Neural progenitor cell (in vitro differentiated cells): ENCODE data around the gene SKP2. TPM values are rescaled to one million over a fixed set of nuclear protein-coding genes. Genes with fewer than 3 reads are reported as not detected.
"Not testable (repeated sequence)": the region's sequence is repeated elsewhere in the genome, so short reads cannot be mapped to it uniquely, and the experiment has no call there.

ENCODE experiments used
- DNase-seq: peaks from one replicate; pipeline ENCODE4 v3.0.0-alpha.2; 2016; ENCODE audit warnings: low spot score
- H2AFZ ChIP-seq: fragments of 200-600 bp; sonication (generic); replicated peaks from 2 replicates; pipeline ENCODE4 v1.6.1; 2016; ENCODE audit warnings: antibody characterized with exemption
- H3F3A ChIP-seq: fragments of 200-600 bp; sonication (generic); 2 replicates; pipeline ENCODE4 v1.6.1; 2016; ENCODE audit warnings: antibody characterized with exemption, low read depth
- H3K27ac ChIP-seq: fragments of 200-600 bp; sonication (generic); 2 replicates; pipeline ENCODE4 v1.5.1; 2016; ENCODE audit warnings: mild to moderate bottlenecking
- H3K27me3 ChIP-seq: fragments of 200-600 bp; sonication (generic); 2 replicates; pipeline ENCODE4 v1.6.1; 2016; ENCODE audit warnings: mild to moderate bottlenecking, moderate library complexity
- H3K36me3 ChIP-seq: fragments of 200-600 bp; sonication (generic); 2 replicates; pipeline ENCODE4 v1.5.1; 2016
- H3K4me1 ChIP-seq: fragments of 200-600 bp; sonication (generic); 2 replicates; pipeline ENCODE4 v1.6.1; 2016; ENCODE audit warnings: mixed run types
- H3K4me2 ChIP-seq: fragments of 200-600 bp; sonication (generic); 2 replicates; pipeline ENCODE4 v1.6.1; 2016
- H3K4me3 ChIP-seq: fragments of 200-600 bp; sonication (generic); 2 replicates; pipeline ENCODE4 v1.5.1; 2016
- H3K79me2 ChIP-seq: fragments of 200-600 bp; sonication (generic); 2 replicates; pipeline ENCODE4 v1.6.1; 2016; ENCODE audit warnings: low read depth
- H3K9ac ChIP-seq: fragments of 200-600 bp; sonication (generic); 2 replicates; pipeline ENCODE4 v1.6.1; 2016
- H3K9me3 ChIP-seq: fragments of 200-600 bp; sonication (generic); 2 replicates; pipeline ENCODE4 v1.5.1; 2016; ENCODE audit warnings: low read depth
- H4K20me1 ChIP-seq: fragments of 200-600 bp; sonication (generic); 2 replicates; pipeline ENCODE4 v1.6.1; 2016; ENCODE audit warnings: low read depth
- H3K27ac Mint-ChIP-seq: 3 replicates; pipeline ENCODE4 v1.8.0; 2021; ENCODE audit warnings: mixed read lengths
- H3K27me3 Mint-ChIP-seq: 2 replicates; pipeline ENCODE4 v1.8.0; 2022; ENCODE audit warnings: low read depth, mild to moderate bottlenecking, inconsistent platforms, moderate library complexity, mixed read lengths; ENCODE audit not compliant: insufficient read depth
- H3K36me3 Mint-ChIP-seq: 3 replicates; pipeline ENCODE4 v1.8.0; 2021; ENCODE audit warnings: mixed read lengths
- H3K4me1 Mint-ChIP-seq: 3 replicates; pipeline ENCODE4 v1.8.0; 2021; ENCODE audit warnings: mixed read lengths
- H3K4me3 Mint-ChIP-seq: 3 replicates; pipeline ENCODE4 v1.8.0; 2021; ENCODE audit warnings: mild to moderate bottlenecking, moderate library complexity, mixed read lengths
- H3K9me3 Mint-ChIP-seq: 3 replicates; pipeline ENCODE4 v1.8.0; 2020; ENCODE audit warnings: mixed read lengths
- EZH2 ChIP-seq: fragments of 200-600 bp; sonication (generic); IDR thresholded peaks from 2 replicates; pipeline ENCODE4 v1.6.1; 2017; ENCODE audit warnings: antibody characterized with exemption, mild to moderate bottlenecking, moderate library complexity
- EZH2phosphoT487 ChIP-seq: fragments of 200-600 bp; sonication (generic); IDR thresholded peaks from 2 replicates; pipeline ENCODE4 v1.6.1; 2017; ENCODE audit warnings: antibody characterized with exemption
- total RNA-seq: library from RNA; depleted of rRNA; stranded (reverse); fragments of >200 nt; gene quantifications from 2 replicates; pipeline ENCODE4 v1.2.3, GENCODE V29; 2015; ENCODE audit warnings: low replicate concordance
- TF ChIP-seq, protein P1 (sequence below): fragments of 200-600 bp; sonication (generic); IDR thresholded peaks from 2 replicates; pipeline ENCODE4 v1.5.1; 2017; ENCODE audit warnings: antibody characterized with exemption, mild to moderate bottlenecking

Gene SKP2
- total RNA-seq, 1 donor from 2014 or later, result 93.4 TPM

DNA sequence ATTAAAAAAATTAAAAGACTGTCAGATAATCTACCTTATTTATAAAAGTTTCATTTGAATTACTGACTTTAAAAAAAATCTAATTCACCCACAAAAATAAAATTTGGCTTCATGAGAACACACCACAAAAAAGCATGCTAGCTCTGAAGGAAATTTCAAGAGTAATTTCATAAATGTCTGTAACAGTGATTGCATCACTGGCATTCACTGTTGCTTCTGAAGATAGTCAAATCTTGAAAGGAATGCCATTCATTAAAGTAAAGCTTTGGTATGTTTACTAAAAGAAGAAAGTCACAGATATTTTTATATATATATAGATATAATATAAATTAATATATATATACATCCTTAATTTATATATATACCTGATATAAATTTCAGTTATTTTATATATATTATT lies 46.4 kb downstream of the SKP2 start:
- H3K27me3 Mint-ChIP-seq, result no peaks in the 10 kb centered on the region
- peaks cover 5% of the 10 kb centered on the region for H3K4me1 Mint-ChIP-seq
- Histone ChIP-seq H3K9me3 (no peaks in the 10 kb centered on the region), H3K4me2 (no peak overlapping the region), H3K27me3 (no peaks in the 10 kb centered on the region), H3K79me2 (no peaks in the 10 kb centered on the region), H3F3A (no peaks in the 10 kb centered on the region), H3K9ac (no peak overlapping the region), H3K36me3 (peaks cover 5% of the 10 kb centered on the region), H3K27ac (no peak overlapping the region), H2AFZ (no peak overlapping the region), H3K4me1 (no peaks in the 10 kb centered on the region), H4K20me1 (no peaks in the 10 kb centered on the region), H3K4me3 (no peak overlapping the region)
- DNase-seq, result no peak
- no peak for TF ChIP-seq EZH2
- TF ChIP-seq, protein P1, sequence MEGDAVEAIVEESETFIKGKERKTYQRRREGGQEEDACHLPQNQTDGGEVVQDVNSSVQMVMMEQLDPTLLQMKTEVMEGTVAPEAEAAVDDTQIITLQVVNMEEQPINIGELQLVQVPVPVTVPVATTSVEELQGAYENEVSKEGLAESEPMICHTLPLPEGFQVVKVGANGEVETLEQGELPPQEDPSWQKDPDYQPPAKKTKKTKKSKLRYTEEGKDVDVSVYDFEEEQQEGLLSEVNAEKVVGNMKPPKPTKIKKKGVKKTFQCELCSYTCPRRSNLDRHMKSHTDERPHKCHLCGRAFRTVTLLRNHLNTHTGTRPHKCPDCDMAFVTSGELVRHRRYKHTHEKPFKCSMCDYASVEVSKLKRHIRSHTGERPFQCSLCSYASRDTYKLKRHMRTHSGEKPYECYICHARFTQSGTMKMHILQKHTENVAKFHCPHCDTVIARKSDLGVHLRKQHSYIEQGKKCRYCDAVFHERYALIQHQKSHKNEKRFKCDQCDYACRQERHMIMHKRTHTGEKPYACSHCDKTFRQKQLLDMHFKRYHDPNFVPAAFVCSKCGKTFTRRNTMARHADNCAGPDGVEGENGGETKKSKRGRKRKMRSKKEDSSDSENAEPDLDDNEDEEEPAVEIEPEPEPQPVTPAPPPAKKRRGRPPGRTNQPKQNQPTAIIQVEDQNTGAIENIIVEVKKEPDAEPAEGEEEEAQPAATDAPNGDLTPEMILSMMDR, result no peak
- no peak for TF ChIP-seq EZH2phosphoT487
- H3K27ac Mint-ChIP-seq, result no peak overlapping the region
- H3K36me3 Mint-ChIP-seq, result peaks cover 27% of the 10 kb centered on the region
- no peak overlapping the region for H3K4me3 Mint-ChIP-seq
- no peaks in the 10 kb centered on the region for H3K9me3 Mint-ChIP-seq

DNA sequence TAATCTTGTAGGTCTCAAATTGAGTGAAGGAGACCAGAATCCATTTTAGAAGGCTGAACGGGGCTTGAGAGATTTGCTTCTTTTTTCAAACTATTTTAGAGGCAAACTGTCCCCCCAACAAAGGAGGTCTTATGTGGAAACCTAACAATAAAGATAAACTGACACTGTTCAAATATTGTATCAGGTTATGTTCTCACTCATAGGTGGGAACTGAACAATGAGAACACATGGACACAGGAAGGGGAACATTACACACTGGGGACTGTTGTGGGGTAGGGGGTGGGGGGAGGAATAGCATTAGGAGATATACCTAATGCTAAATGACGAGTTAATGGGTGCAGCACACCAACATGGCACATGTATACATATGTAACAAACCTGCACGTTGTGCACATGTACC lies 46.9 kb downstream of the SKP2 start:
- H3K27me3 ChIP-seq, H3K27me3 Mint-ChIP-seq, H3K4me3 Mint-ChIP-seq, H2AFZ ChIP-seq, H3K36me3 ChIP-seq, H3K9me3 Mint-ChIP-seq, H3K4me2 ChIP-seq, H3K4me1 Mint-ChIP-seq, H3K9me3 ChIP-seq, H3F3A ChIP-seq, H3K4me3 ChIP-seq, H3K9ac ChIP-seq, H3K27ac Mint-ChIP-seq, H3K4me1 ChIP-seq, DNase-seq, H4K20me1 ChIP-seq, H3K27ac ChIP-seq, H3K79me2 ChIP-seq: not testable (repeated sequence)
- H3K36me3 Mint-ChIP-seq, result peaks cover 24% of the 10 kb centered on the region

DNA sequence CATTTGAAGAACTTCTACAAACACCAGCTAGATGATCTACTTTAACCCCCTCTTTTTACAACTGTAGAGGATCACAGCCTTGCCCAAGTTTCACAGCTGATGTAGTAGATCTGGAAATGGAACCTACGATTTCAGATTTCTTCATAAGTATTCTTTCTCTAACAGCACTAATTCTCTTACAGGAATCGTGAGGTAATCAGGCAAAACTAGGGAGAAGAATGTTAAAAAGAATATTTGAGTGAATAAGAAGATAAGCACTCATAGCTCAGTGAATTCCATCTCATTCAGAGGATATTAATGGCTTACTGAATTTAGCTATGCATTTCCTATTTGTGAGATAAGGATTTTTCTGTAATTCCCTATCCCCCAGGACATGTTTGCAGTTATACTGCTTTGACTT lies 47.7 kb downstream of the SKP2 start:
- no peaks in the 10 kb centered on the region for H3K79me2 ChIP-seq
- H3K27me3 ChIP-seq, result no peaks in the 10 kb centered on the region
- H3K36me3 ChIP-seq, result peaks cover 5% of the 10 kb centered on the region
- TF ChIP-seq, protein P1, result no peak
- no peak for TF ChIP-seq EZH2
- TF ChIP-seq EZH2phosphoT487, result no peak
- Mint-ChIP-seq H3K4me3 (no peak overlapping the region), H3K27me3 (no peaks in the 10 kb centered on the region), H3K36me3 (peaks cover 22% of the 10 kb centered on the region), H3K9me3 (no peaks in the 10 kb centered on the region), H3K27ac (no peak overlapping the region), H3K4me1 (peaks cover 5% of the 10 kb centered on the region)
- no peak overlapping the region for H3K9ac ChIP-seq
- no peaks in the 10 kb centered on the region for H3K9me3 ChIP-seq
- no peak for DNase-seq
- H3K27ac ChIP-seq, result no peak overlapping the region
- H3K4me3 ChIP-seq, result no peak overlapping the region
- H3K4me1 ChIP-seq, result no peaks in the 10 kb centered on the region
- H4K20me1 ChIP-seq, result no peaks in the 10 kb centered on the region
- no peaks in the 10 kb centered on the region for H3F3A ChIP-seq
- H2AFZ ChIP-seq, result no peak overlapping the region
- no peak overlapping the region for H3K4me2 ChIP-seq

GRCh38 chr5:36200513-36200912 lies 48.6 kb downstream of the SKP2 start:
- H3K9me3 ChIP-seq, result no peaks in the 10 kb centered on the region
- H3K36me3 Mint-ChIP-seq, result peaks cover 23% of the 10 kb centered on the region
- no peak overlapping the region for H3K9ac ChIP-seq
- no peaks in the 10 kb centered on the region for H3K27me3 ChIP-seq
- H3K4me2 ChIP-seq, result no peak overlapping the region
- H3K4me1 ChIP-seq, result no peaks in the 10 kb centered on the region
- no peaks in the 10 kb centered on the region for H4K20me1 ChIP-seq
- H3F3A ChIP-seq, result no peaks in the 10 kb centered on the region
- H3K4me3 Mint-ChIP-seq, result no peak overlapping the region
- H3K4me3 ChIP-seq, result no peak overlapping the region
- no peak overlapping the region for H3K27ac Mint-ChIP-seq
- H3K36me3 ChIP-seq, result peaks cover 5% of the 10 kb centered on the region
- no peak for DNase-seq
- no peak overlapping the region for H2AFZ ChIP-seq
- no peaks in the 10 kb centered on the region for H3K79me2 ChIP-seq
- H3K27me3 Mint-ChIP-seq, result no peaks in the 10 kb centered on the region
- peaks cover 5% of the 10 kb centered on the region for H3K4me1 Mint-ChIP-seq
- no peaks in the 10 kb centered on the region for H3K9me3 Mint-ChIP-seq
- H3K27ac ChIP-seq, result no peak overlapping the region
- TF ChIP-seq, protein P1, result no peak
- TF ChIP-seq EZH2 (no peak), EZH2phosphoT487 (no peak)
